HCT116 (cell line): ENCODE data around the gene CIBAR2. TPM values are rescaled to one million over a fixed set of nuclear protein-coding genes. Genes with fewer than 3 reads are reported as not detected.

ENCODE experiments used
- ATAC-seq: fragments of 200-7000 bp; cut with Tn5 transposase; 2 replicates; pipeline ENCODE4 v1.9.1; 2020; ENCODE audit warnings: mild to moderate bottlenecking, moderate library complexity
- BruUV-seq: library from RNA; stranded (reverse); fragments of 400-500 nt; replicated peaks from 2 replicates; lab custom pipeline; 2021; lab: Mats Ljungman, UMichigan
- CTCF ChIA-PET: fragments of 300-600 bp; sonication (Branson Sonifier 250); formaldehyde crosslinking; loops from one replicate; lab custom pipeline; 2021; ENCODE audit warnings: antibody characterized with exemption; lab: Charles Lee
- POLR2A ChIA-PET: fragments of 300-600, 350-600 bp; sonication (Branson Sonifier 250); formaldehyde crosslinking; loops from one replicate; lab custom pipeline; 2021; ENCODE audit warnings: antibody characterized with exemption; lab: Charles Lee
- RAD21 ChIA-PET, 2 experiments: fragments of 300-600 bp; sonication (Branson Sonifier 250); formaldehyde crosslinking; loops; one replicate each; lab custom pipeline; 2023; ENCODE audit warnings: low total read pairs in 2 of 2; ENCODE audit not compliant: uncharacterized antibody in 2 of 2, unreplicated experiment in 2 of 2, low non-redundant PET in 1 of 2; lab: Charles Lee
- DNase-seq: peaks from one replicate; pipeline ENCODE4 v3.0.0-alpha.2; 2010; ENCODE audit warnings: low read depth, low spot score
- H2AFZ ChIP-seq: fragments of 200-600 bp; shearing (Covaris generic), sonication (generic); 2 replicates; pipeline ENCODE4 v1.6.1; 2017; ENCODE audit warnings: low read depth, mixed run types, mixed read lengths, antibody characterized with exemption, low read length; ENCODE audit not compliant: poor library complexity, severe bottlenecking
- H3K27ac ChIP-seq: 2 replicates; pipeline ENCODE4 v1.5.1; 2012; ENCODE audit warnings: low read depth, low read length
- H3K27me3 ChIP-seq: fragments of 200-600 bp; sonication (generic); 2 replicates; pipeline ENCODE4 v1.6.1; 2016; ENCODE audit warnings: mixed run types, low read length, mixed read lengths; ENCODE audit not compliant: insufficient read depth
- H3K36me3 ChIP-seq, 2 experiments: fragments of 200-500 bp in 1 of 2; fragments of 200-600 bp in 1 of 2; sonication (Bioruptor generic) in 1 of 2; sonication (generic) in 1 of 2; 2 replicates each; pipeline versions ENCODE4 v1.5.1 to v1.6.1; 2014 to 2016; ENCODE audit warnings: low read length in 2 of 2, inconsistent platforms in 1 of 2, mixed read lengths in 1 of 2, mixed run types in 1 of 2; ENCODE audit not compliant: insufficient read depth in 2 of 2, control insufficient read depth in 1 of 2
- H3K4me1 ChIP-seq, 2 experiments: fragments of 200-600 bp in 1 of 2; sonication (generic) in 1 of 2; 2 replicates each; pipeline versions ENCODE4 v1.5.1 to v1.6.1; 2012 to 2017; ENCODE audit warnings: low read length in 2 of 2, inconsistent platforms in 1 of 2, mild to moderate bottlenecking in 1 of 2, mixed read lengths in 1 of 2, mixed run types in 1 of 2, moderate library complexity in 1 of 2; ENCODE audit not compliant: insufficient read depth in 2 of 2, control insufficient read depth in 1 of 2
- H3K4me2 ChIP-seq: fragments of 200-600 bp; sonication (generic); 2 replicates; pipeline ENCODE4 v1.6.1; 2017; ENCODE audit warnings: mixed run types, low read length, mixed read lengths
- H3K4me3 ChIP-seq, 2 experiments: fragments of 200-600 bp in 1 of 2; sonication (generic) in 1 of 2; replicated peaks in 1 of 2; 2 replicates each; pipeline ENCODE4 v1.5.1; 2011 to 2016; ENCODE audit warnings: low read length in 2 of 2, control low read depth in 1 of 2, low read depth in 1 of 2, mild to moderate bottlenecking in 1 of 2, mixed read lengths in 1 of 2, mixed run types in 1 of 2
- H3K79me2 ChIP-seq: fragments of 200-600 bp; sonication (generic); 2 replicates; pipeline ENCODE4 v1.6.1; 2017; ENCODE audit warnings: mild to moderate bottlenecking, mixed run types, low read length, moderate library complexity, mixed read lengths; ENCODE audit not compliant: insufficient read depth
- H3K9ac ChIP-seq: fragments of 200-600 bp; sonication (generic); 2 replicates; pipeline ENCODE4 v1.6.1; 2016; ENCODE audit warnings: low read length, mixed read lengths
- H3K9me2 ChIP-seq: fragments of 200-600 bp; sonication (generic), shearing (Covaris generic); 2 replicates; pipeline ENCODE4 v1.6.1; 2017; ENCODE audit warnings: mixed run types, mild to moderate bottlenecking, moderate library complexity; ENCODE audit not compliant: insufficient read depth
- H3K9me3 ChIP-seq, 2 experiments: fragments of 200-500 bp in 1 of 2; fragments of 200-600 bp in 1 of 2; sonication (Bioruptor generic) in 1 of 2; sonication (generic) in 1 of 2; 2 replicates each; pipeline ENCODE4 v1.6.1; 2014 to 2017; ENCODE audit warnings: low read length in 2 of 2, mixed read lengths in 2 of 2, inconsistent platforms in 1 of 2, low read depth in 1 of 2, mild to moderate bottlenecking in 1 of 2, mixed run types in 1 of 2, moderate library complexity in 1 of 2; ENCODE audit not compliant: control insufficient read depth in 1 of 2, insufficient read depth in 1 of 2
- H4K20me1 ChIP-seq: fragments of 200-600 bp; sonication (generic), shearing (Covaris generic); 2 replicates; pipeline ENCODE4 v1.6.1; 2017; ENCODE audit warnings: mixed run types, mild to moderate bottlenecking, moderate library complexity; ENCODE audit not compliant: insufficient read depth
- CBX3 ChIP-seq: IDR thresholded peaks from 2 replicates; pipeline ENCODE4 v1.6.1; 2012; ENCODE audit warnings: low read depth
- CEBPB ChIP-seq: IDR thresholded peaks from 2 replicates; pipeline ENCODE4 v1.6.1; 2012; ENCODE audit warnings: low read depth
- CTCF ChIP-seq, 3 experiments: fragments of 200-600 bp in 1 of 3; sonication (generic) in 1 of 3; IDR thresholded peaks in 2 of 3; conservative IDR thresholded peaks in 1 of 3; 2 replicates each; pipeline ENCODE4 v1.5.1; 2012 to 2017; ENCODE audit warnings: low read depth in 2 of 3, low read length in 2 of 3, antibody characterized with exemption in 1 of 3, borderline replicate concordance in 1 of 3, control low read depth in 1 of 3, mild to moderate bottlenecking in 1 of 3, mixed read lengths in 1 of 3, mixed run types in 1 of 3, moderate library complexity in 1 of 3; ENCODE audit not compliant: insufficient read depth in 1 of 3
- ELF1 ChIP-seq: IDR thresholded peaks from 2 replicates; pipeline ENCODE4 v1.6.1; 2012; ENCODE audit warnings: low read depth, borderline replicate concordance
- EZH2phosphoT487 ChIP-seq: fragments of 200-600 bp; IDR thresholded peaks from 2 replicates; pipeline ENCODE4 v1.6.1; 2018; ENCODE audit warnings: antibody characterized with exemption, borderline replicate concordance
- FOSL1 ChIP-seq: IDR thresholded peaks from 2 replicates; pipeline ENCODE4 v1.6.1; 2012; ENCODE audit warnings: low read depth
- RAD21 ChIP-seq: IDR thresholded peaks from 2 replicates; pipeline ENCODE4 v1.6.1; 2012; ENCODE audit warnings: low read depth, mild to moderate bottlenecking
- SP1 ChIP-seq: IDR thresholded peaks from 2 replicates; pipeline ENCODE4 v1.6.1; 2012; ENCODE audit warnings: low read depth
- SRF ChIP-seq: IDR thresholded peaks from 2 replicates; pipeline ENCODE4 v1.6.1; 2012; ENCODE audit warnings: low read depth
- intact Hi-C: fragments of 100-400 bp; cut with micrococcal nuclease; formaldehyde crosslinking; loops from 2 replicates; pipeline ENCODE4 v1.10.0; 2022
- total RNA-seq: library from RNA; stranded (reverse); gene quantifications from one replicate; pipeline ENCODE4 v1.2.1, GENCODE V29; 2021; ENCODE audit not compliant: unreplicated experiment

The CIBAR2 gene
- total RNA-seq, 1 experiment from 2014 or later = 0.27 TPM

DNA sequence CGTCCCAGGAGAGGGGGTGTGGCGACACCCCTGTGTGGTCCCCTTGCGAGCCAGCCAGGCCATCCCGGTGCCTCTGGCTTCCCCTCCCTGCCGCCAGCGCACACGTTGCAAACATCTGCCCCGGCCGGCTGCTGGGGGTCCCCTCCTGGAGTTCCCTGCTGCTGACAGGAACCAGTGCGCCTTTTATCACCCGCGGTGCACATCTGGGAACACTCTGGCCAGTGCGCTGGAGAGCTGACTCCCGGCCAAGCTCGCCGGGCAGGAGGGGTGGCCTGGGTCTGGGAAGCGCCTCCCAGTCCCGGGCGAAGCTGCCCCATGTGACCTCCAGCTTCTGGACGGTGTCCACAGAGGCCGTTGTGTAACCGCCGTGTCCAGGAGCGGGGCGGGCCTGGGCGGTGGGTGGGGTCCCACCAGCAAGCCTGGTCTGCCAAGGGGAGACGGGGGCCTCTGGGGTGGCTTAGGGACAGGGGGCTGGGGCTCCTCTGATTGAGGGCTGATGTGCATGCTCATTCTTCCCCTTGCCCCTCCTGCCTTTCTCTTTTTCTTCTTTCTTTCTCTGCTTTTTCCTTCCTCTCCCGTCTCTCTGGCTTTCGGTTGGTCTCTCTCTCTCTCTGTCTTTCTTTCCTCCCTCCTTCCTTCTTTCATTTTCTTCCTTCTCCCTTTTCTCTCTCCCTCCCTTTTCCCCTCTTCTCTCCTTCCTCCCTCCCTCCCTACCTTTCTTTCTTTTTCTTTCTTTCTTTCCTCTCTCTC is 25.2 kb upstream of the CIBAR2 start:
- Histone ChIP-seq H3K9me3 (no peaks in the 10 kb centered on the region), H3K36me3 (no peaks in the 10 kb centered on the region), H3K9ac (no peak overlapping the region), H3K4me2 (no peak overlapping the region), H2AFZ (no peak overlapping the region), H3K27me3 (no peaks in the 10 kb centered on the region), H3K27ac (no peak overlapping the region), H3K4me3 (no peak overlapping the region), H4K20me1 (no peaks in the 10 kb centered on the region), H3K9me2 (no peaks in the 10 kb centered on the region), H3K79me2 (no peaks in the 10 kb centered on the region), H3K4me1 (no peaks in the 10 kb centered on the region)
- DNase-seq = no peak
- ATAC-seq = no peak
- ChIA-PET POLR2A (no interaction called here), RAD21 (no interaction called here), CTCF (no interaction called here)
- intact Hi-C loops = no loop called here
- TF ChIP-seq CBX3 = no peak
- no peak for TF ChIP-seq RAD21
- no peak for TF ChIP-seq ELF1
- no peak for TF ChIP-seq SRF
- no peak for TF ChIP-seq CTCF (IDR thresholded peaks at IDR 0.05 in 2 of 3, conservative IDR thresholded peaks at IDR 0.05 in 1 of 3; ENCODE audit: borderline replicate concordance in 1 of 3, insufficient read depth in 1 of 3, low read depth in 2 of 3, low read length in 2 of 3)
- TF ChIP-seq FOSL1 = no peak
- no peak for TF ChIP-seq SP1
- no peak for TF ChIP-seq CEBPB
- TF ChIP-seq EZH2phosphoT487 = no peak
- BruUV-seq = no TSS peak
